SK-N-SH treated with all-trans-retinoic acid at 6 μM for 48 hours (cell line): ENCODE measurements around the gene APCDD1L.

Experiments
- ARNTL ChIP-seq: fragments of 450-650 bp; formaldehyde crosslinking; IDR thresholded peaks from 2 replicates; pipeline ENCODE4 v1.5.0; 2020; ENCODE audit warnings: low read depth, mild to moderate bottlenecking, moderate library complexity, borderline replicate concordance
- CREB5 ChIP-seq: fragments of 250-450 bp; sonication (Bioruptor Pico); IDR thresholded peaks from 2 replicates; pipeline ENCODE4 v1.5.1; 2020; ENCODE audit warnings: low read depth, mild to moderate bottlenecking, moderate library complexity
- PATZ1 ChIP-seq: fragments of 250-450 bp; sonication (Bioruptor Pico); IDR thresholded peaks from 2 replicates; pipeline ENCODE4 v1.8.0; 2020; ENCODE audit warnings: mild to moderate bottlenecking, moderate library complexity, borderline replicate concordance
- POU6F1 ChIP-seq: fragments of 250-450 bp; sonication (Bioruptor Pico); IDR thresholded peaks from 2 replicates; pipeline ENCODE4 v1.8.0; 2021; ENCODE audit warnings: low read depth, mild to moderate bottlenecking, moderate library complexity, borderline replicate concordance
- TSHZ2 ChIP-seq: fragments of 250-450 bp; sonication (Bioruptor Pico); IDR thresholded peaks from 2 replicates; pipeline ENCODE4 v1.5.0; 2020; ENCODE audit warnings: mild to moderate bottlenecking, moderate library complexity
- ZFP3 ChIP-seq: fragments of 250-450 bp; sonication (Bioruptor Pico); IDR thresholded peaks from 2 replicates; pipeline ENCODE4 v1.5.0; 2020; ENCODE audit warnings: mild to moderate bottlenecking, moderate library complexity
- ZFP30 ChIP-seq: fragments of 450-650 bp; formaldehyde crosslinking; IDR thresholded peaks from 2 replicates; pipeline ENCODE4 v1.5.0; 2022; ENCODE audit warnings: mild to moderate bottlenecking, moderate library complexity
- ZNF565 ChIP-seq: fragments of 450-650 bp; formaldehyde crosslinking; conservative IDR thresholded peaks from 2 replicates; pipeline ENCODE4 v1.5.0; 2020; ENCODE audit warnings: low read depth, mild to moderate bottlenecking, moderate library complexity

DNA sequence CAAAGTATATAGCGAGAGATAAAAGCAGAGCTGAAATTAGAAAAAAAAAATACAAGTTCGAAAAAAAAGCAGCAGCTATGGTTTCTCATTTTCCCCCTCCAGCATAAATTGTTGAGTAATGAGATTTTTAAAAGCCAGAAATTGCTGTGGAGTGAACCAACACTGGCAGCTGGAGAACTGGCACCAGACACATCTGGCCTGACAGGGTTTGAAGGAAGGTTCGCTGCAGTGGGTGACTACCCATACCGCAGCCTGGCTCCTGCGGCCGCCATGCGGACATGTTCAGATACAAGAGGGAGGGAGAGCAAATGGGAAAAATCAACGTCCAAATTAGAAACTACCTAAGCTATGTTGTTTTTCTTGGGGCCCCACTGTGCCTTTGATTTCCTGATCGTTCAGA is 3.3 kb downstream of the APCDD1L start:
- TF ChIP-seq CREB5 (no peak), PATZ1 (CRISPR knock-in tag) (no peak), TSHZ2 (CRISPR knock-in tag) (no peak), ZFP3 (CRISPR knock-in tag) (no peak), ZFP30 (CRISPR knock-in tag) (no peak), POU6F1 (CRISPR knock-in tag) (no peak), ARNTL (CRISPR knock-in tag) (no peak), ZNF565 (CRISPR knock-in tag) (no peak)
